MM.1S (cell line): ENCODE data around the gene AGAP1.

Experiments used
- EZH2 ChIP-seq: fragments of 300-600 bp; sonication (generic); optimal IDR thresholded peaks from 2 replicates; pipeline ENCODE3; 2017; ENCODE audit warnings: low read depth, mild to moderate bottlenecking, antibody characterized with exemption, low read length, mixed read lengths
- EZH2phosphoT487 ChIP-seq: fragments of 300-600 bp; sonication (generic); IDR thresholded peaks from 2 replicates; pipeline ENCODE4 v1.6.1; 2018; ENCODE audit warnings: antibody characterized with exemption, low read length
- TF ChIP-seq, protein P1 (sequence below): fragments of 300-600 bp; sonication (generic); IDR thresholded peaks from 2 replicates; pipeline ENCODE4 v1.5.1; 2016; ENCODE audit warnings: antibody characterized with exemption, low read length, mixed read lengths

- TF ChIP-seq, protein P1, sequence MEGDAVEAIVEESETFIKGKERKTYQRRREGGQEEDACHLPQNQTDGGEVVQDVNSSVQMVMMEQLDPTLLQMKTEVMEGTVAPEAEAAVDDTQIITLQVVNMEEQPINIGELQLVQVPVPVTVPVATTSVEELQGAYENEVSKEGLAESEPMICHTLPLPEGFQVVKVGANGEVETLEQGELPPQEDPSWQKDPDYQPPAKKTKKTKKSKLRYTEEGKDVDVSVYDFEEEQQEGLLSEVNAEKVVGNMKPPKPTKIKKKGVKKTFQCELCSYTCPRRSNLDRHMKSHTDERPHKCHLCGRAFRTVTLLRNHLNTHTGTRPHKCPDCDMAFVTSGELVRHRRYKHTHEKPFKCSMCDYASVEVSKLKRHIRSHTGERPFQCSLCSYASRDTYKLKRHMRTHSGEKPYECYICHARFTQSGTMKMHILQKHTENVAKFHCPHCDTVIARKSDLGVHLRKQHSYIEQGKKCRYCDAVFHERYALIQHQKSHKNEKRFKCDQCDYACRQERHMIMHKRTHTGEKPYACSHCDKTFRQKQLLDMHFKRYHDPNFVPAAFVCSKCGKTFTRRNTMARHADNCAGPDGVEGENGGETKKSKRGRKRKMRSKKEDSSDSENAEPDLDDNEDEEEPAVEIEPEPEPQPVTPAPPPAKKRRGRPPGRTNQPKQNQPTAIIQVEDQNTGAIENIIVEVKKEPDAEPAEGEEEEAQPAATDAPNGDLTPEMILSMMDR: no peak
- TF ChIP-seq EZH2 (no peak), EZH2phosphoT487 (no peak)
Measured at GRCh38 chr2:235706506-235706905, 212.7 kb downstream of the AGAP1 start.
